ENCODE results near the gene FAM13C. TPM values are rescaled to one million over a fixed set of nuclear protein-coding genes. Genes with fewer than 3 reads are reported as not detected.

The FAM13C gene
- total and polyA plus RNA-seq, 2 of the 13 experiments (the other 11 are each of a cell fraction or from before 2014, with no cell fraction given) = 0.07 to 0.26 TPM

DNA sequence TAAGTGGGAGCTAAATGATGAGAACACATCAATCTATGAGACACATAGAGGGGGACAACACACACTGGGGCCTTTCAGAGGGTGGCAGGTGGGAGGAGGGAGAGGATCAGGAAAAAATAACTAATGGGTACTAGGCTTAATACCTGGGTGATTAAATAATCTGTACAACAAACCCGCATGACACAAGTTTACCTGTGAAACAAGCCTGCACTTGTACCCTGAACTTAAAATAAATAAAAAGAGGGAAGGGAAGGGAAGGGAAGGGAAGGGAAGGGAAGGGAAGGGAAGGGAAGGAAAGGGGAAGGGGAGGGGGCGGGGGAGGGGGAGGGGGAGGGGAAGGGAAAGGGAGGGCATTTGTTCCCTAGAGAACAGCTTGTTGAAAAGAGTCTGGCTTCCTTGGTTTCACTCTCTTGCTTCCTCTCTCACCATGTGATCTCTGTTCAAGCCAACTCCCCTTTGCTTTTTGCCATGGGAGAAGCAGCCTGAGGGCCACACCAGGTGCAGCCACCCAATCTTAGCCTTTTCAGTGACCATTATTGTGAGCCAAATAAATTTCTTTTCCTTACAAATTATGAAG, 57.7 kb downstream of the FAM13C start:
- no peak for ATAC-seq
- Histone ChIP-seq H3K79me2 (ENCODE audit: insufficient read depth, low read length) (no peaks in the 10 kb centered on the region), H3K4me1 (ENCODE audit: insufficient read depth, low read length) (no peaks in the 10 kb centered on the region), H2AFZ (ENCODE audit: low read length) (no peak overlapping the region), H3K9ac (ENCODE audit: insufficient read depth, low read depth, low read length) (no peak overlapping the region), H3K27ac (ENCODE audit: extremely low read length, insufficient read depth, low read length) (no peak overlapping the region), H3K4me3 (replicated peaks in 1 of 3; ENCODE audit: insufficient read depth in 1 of 3, low read depth in 2 of 3, low read length in 3 of 3) (no peak overlapping the region), H3K36me3 (replicated peaks in 1 of 2; ENCODE audit: control insufficient read depth in 1 of 2, insufficient read depth in 2 of 2, low read length in 2 of 2) (no peaks in the 10 kb centered on the region), H3K27me3 (ENCODE audit: control insufficient read depth in 1 of 2, insufficient read depth in 2 of 2, low read length in 2 of 2) (no peaks in the 10 kb centered on the region), H4K20me1 (ENCODE audit: insufficient read depth, low read length) (no peaks in the 10 kb centered on the region), H3K9me3 (ENCODE audit: low read length) (no peaks in the 10 kb centered on the region), H3K4me2 (ENCODE audit: low read depth, low read length) (no peak overlapping the region)
- in situ Hi-C loops (cut with HindIII; ENCODE audit: extremely low pct_ligation_motif_present, low pct_unique_long_range_greater_than_20kb) (no loop called here), intact Hi-C loops (cut with micrococcal nuclease; ENCODE audit: unreplicated experiment) (no loop called here)
- no TSS peak for BruUV-seq (replicated peaks)
- ChIA-PET POLR2A (no interaction called here), CTCF (ENCODE audit: low intra/inter-chr PET ratio, low total read pairs) (no interaction called here)
- TF ChIP-seq BRCA1 (CRISPR knock-in tag; IDR thresholded peaks at IDR 0.05) = no peak
- no peak for TF ChIP-seq HCFC1 (IDR thresholded peaks at IDR 0.05; ENCODE audit: low read depth, low read length)
- no peak for TF ChIP-seq ZNF10 (CRISPR knock-in tag; IDR thresholded peaks at IDR 0.05; ENCODE audit: borderline replicate concordance, low read depth)
- no peak for TF ChIP-seq ZBTB3 (CRISPR knock-in tag; IDR thresholded peaks at IDR 0.05; ENCODE audit: borderline replicate concordance, low read depth)
- 0 out of 2 replicates have a peak, but pooled peaks have one; percentile 63 for TF ChIP-seq PCBP1 (IDR thresholded peaks at IDR 0.05; ENCODE audit: borderline replicate concordance, low read depth, low read length)
- TF ChIP-seq NRL (CRISPR knock-in tag; IDR thresholded peaks at IDR 0.05; ENCODE audit: borderline replicate concordance) = no peak
- peak; percentile 91 for TF ChIP-seq HNRNPK (IDR thresholded peaks at IDR 0.05; ENCODE audit: low read depth, low read length, poor library complexity, severe bottlenecking)
- TF ChIP-seq ATF1 (CRISPR knock-in tag; IDR thresholded peaks at IDR 0.05) = no peak
- DNase-seq (ENCODE audit: low spot score) = no peak
- FAIRE-seq = no peak
- 3% methylated on average over 2 of the region's 2 CpGs for WGBS (ENCODE audit: low lambda C conversion rate)

DNA sequence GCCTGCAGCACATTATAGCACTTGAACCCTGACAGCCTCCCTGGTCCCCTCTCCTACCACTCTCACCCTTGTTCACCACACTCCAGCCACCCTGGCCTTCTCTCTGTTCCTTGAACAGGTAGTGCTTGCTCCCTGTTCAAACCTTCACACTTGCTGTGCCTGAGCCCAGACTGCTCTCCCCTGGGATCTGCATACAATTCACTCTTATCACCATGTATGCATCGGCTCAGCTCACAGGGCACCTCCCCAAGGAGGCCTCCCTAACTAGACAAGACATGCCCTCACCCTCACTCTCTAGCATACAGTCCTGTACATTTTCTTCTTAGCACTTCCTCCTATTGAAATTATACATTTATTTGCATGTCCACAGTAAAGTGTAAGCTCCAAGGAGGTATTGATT, 59.3 kb downstream of the FAM13C start:
- H2AFZ ChIP-seq (ENCODE audit: low read length) = no peak overlapping the region
- H3K27ac ChIP-seq (ENCODE audit: extremely low read length, insufficient read depth, low read length) = no peak overlapping the region
- H4K20me1 ChIP-seq (ENCODE audit: insufficient read depth, low read length) = no peaks in the 10 kb centered on the region
- H3K9ac ChIP-seq (ENCODE audit: insufficient read depth, low read depth, low read length) = no peak overlapping the region
- in situ Hi-C loops (cut with HindIII; ENCODE audit: extremely low pct_ligation_motif_present, low pct_unique_long_range_greater_than_20kb) (no loop called here), intact Hi-C loops (cut with micrococcal nuclease; ENCODE audit: unreplicated experiment) (no loop called here)
- no peaks in the 10 kb centered on the region for H3K4me1 ChIP-seq (ENCODE audit: insufficient read depth, low read length)
- no peak for ATAC-seq
- BruUV-seq (replicated peaks) = no TSS peak
- no peaks in the 10 kb centered on the region for H3K36me3 ChIP-seq (replicated peaks in 1 of 2; ENCODE audit: control insufficient read depth in 1 of 2, insufficient read depth in 2 of 2, low read length in 2 of 2)
- H3K9me3 ChIP-seq (ENCODE audit: low read length) = no peaks in the 10 kb centered on the region
- no peak for DNase-seq (ENCODE audit: low spot score)
- H3K27me3 ChIP-seq (ENCODE audit: control insufficient read depth in 1 of 2, insufficient read depth in 2 of 2, low read length in 2 of 2) = no peaks in the 10 kb centered on the region
- CTCF ChIA-PET (ENCODE audit: low intra/inter-chr PET ratio, low total read pairs) = no interaction called here
- H3K4me3 ChIP-seq (replicated peaks in 1 of 3; ENCODE audit: insufficient read depth in 1 of 3, low read depth in 2 of 3, low read length in 3 of 3) = no peak overlapping the region
- WGBS (ENCODE audit: low lambda C conversion rate) = 0% methylated on average over 1 of the region's 1 CpG
- FAIRE-seq = no peak
- H3K4me2 ChIP-seq (ENCODE audit: low read depth, low read length) = no peak overlapping the region
- H3K79me2 ChIP-seq (ENCODE audit: insufficient read depth, low read length) = no peaks in the 10 kb centered on the region
- POLR2A ChIA-PET = no interaction called here
- TF ChIP-seq, protein P1, sequence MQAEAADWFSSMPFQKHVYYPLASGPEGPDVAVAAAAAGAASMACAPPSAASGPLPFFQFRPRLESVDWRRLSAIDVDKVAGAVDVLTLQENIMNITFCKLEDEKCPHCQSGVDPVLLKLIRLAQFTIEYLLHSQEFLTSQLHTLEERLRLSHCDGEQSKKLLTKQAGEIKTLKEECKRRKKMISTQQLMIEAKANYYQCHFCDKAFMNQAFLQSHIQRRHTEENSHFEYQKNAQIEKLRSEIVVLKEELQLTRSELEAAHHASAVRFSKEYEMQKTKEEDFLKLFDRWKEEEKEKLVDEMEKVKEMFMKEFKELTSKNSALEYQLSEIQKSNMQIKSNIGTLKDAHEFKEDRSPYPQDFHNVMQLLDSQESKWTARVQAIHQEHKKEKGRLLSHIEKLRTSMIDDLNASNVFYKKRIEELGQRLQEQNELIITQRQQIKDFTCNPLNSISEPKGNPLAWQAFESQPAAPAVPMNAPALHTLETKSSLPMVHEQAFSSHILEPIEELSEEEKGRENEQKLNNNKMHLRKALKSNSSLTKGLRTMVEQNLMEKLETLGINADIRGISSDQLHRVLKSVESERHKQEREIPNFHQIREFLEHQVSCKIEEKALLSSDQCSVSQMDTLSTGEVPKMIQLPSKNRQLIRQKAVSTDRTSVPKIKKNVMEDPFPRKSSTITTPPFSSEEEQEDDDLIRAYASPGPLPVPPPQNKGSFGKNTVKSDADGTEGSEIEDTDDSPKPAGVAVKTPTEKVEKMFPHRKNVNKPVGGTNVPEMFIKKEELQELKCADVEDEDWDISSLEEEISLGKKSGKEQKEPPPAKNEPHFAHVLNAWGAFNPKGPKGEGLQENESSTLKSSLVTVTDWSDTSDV (CRISPR knock-in tag; IDR thresholded peaks at IDR 0.05) = no peak
- TF ChIP-seq ZNF343 (CRISPR knock-in tag; IDR thresholded peaks at IDR 0.05) = no peak
- no peak for TF ChIP-seq CCDC6 (CRISPR knock-in tag; IDR thresholded peaks at IDR 0.05)
- no peak for TF ChIP-seq ATF7 (IDR thresholded peaks at IDR 0.05)
- TF ChIP-seq ATF7 (CRISPR knock-in tag; IDR thresholded peaks at IDR 0.05) = no peak

All from HepG2 (cell line).